ENCODE data around the gene FAM217A. TPM values are rescaled to one million over a fixed set of nuclear protein-coding genes. Genes with fewer than 3 reads are reported as not detected.

The FAM217A gene
- total RNA-seq, 1 donor from 2014 or later, result not detected

DNA sequence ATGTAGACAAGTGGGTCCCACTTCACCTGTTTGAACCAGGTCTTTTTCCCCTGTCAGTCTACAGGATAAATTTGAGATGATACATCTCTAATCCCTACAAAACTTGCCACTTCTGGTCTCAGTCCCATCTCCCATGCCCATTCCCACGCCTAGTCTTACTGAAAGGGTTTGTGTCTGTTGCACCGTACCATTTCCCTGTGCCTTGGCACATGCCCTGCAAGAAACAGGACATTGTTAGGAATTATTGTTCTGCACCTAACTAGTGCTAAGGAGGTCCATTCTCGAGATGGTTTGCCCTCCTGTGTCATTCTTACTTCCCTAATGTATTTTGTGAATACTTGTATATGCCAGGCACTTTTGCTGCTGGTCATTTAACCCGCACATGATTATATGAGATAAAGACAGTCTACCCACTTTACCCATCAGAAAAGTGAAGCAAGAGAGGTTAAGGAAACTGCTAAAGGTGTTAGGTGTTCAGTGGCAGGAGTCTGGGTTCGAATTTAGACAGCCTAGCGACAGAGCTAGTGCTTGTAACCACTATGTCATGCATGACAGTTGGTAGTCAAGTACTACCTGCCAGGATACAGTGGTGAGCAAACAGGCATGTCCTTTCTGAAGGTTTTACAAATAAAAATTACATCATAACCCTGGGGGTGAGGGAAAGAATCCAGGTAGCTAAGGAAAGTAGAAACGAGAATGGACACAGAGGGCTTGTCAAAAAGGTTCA, 12.7 kb downstream of the FAM217A start:
- DNase-seq (ENCODE audit: low spot score, unreplicated experiment), result no peak
- no peaks in the 10 kb centered on the region for H3K27me3 Mint-ChIP-seq
- H3K27ac Mint-ChIP-seq, result no peak overlapping the region
- TF ChIP-seq CTCF (IDR thresholded peaks at IDR 0.05; ENCODE audit: unreplicated experiment), result no peak
- peaks cover 8% of the 10 kb centered on the region for H3K36me3 Mint-ChIP-seq (ENCODE audit: insufficient read depth)
- no peaks in the 10 kb centered on the region for H3K9me3 Mint-ChIP-seq (ENCODE audit: low read depth)
- H3K4me1 Mint-ChIP-seq (ENCODE audit: low read depth), result peaks cover 6% of the 10 kb centered on the region
- no peak overlapping the region for H3K4me3 Mint-ChIP-seq (ENCODE audit: low read depth)

DNA sequence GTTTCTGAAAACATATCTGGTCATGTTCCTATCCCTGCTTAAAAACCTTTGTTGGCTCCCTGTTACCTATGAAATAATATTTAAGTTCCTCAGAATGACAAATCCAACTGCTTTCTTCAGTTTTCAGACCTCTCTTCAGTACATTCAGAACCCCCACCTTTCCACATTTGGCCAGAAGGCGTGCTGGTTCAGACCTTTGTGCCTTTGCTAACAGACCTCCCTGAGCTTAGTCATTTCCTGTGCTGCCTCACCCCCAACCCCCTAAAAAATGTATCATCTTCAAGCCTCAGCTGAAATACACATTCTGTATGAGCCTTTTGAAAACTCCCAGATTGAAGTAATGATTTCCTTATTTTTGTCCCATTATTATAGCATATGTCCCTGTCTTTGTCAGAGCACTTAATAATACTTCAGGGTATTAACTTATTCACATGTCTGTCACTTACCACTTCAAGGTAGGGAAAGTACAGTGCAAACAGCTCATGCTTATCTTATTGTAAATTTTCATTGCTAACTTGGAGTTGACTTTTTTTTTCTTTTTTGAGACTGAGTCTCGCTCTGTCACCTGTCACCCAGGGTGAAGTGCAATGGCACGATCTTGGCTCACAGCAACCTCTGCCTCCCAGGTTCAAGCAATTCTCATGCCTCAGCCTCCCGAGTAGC, 19.7 kb downstream of the FAM217A start:
- Mint-ChIP-seq H3K27me3 (no peaks in the 10 kb centered on the region), H3K9me3 (ENCODE audit: low read depth) (no peaks in the 10 kb centered on the region), H3K36me3 (ENCODE audit: insufficient read depth) (peaks cover 21% of the 10 kb centered on the region), H3K4me3 (ENCODE audit: low read depth) (no peak overlapping the region), H3K27ac (peak overlapping the region; percentile 55), H3K4me1 (ENCODE audit: low read depth) (no peaks in the 10 kb centered on the region)
- TF ChIP-seq CTCF (IDR thresholded peaks at IDR 0.05; ENCODE audit: unreplicated experiment), result no peak
- no peak for DNase-seq (ENCODE audit: low spot score, unreplicated experiment)

- Mint-ChIP-seq H3K36me3 (ENCODE audit: insufficient read depth) (peaks cover 26% of the 10 kb centered on the region), H3K27ac (no peak overlapping the region), H3K9me3 (ENCODE audit: low read depth) (no peaks in the 10 kb centered on the region), H3K4me1 (ENCODE audit: low read depth) (no peaks in the 10 kb centered on the region), H3K4me3 (ENCODE audit: low read depth) (no peak overlapping the region), H3K27me3 (no peaks in the 10 kb centered on the region)
- DNase-seq (ENCODE audit: low spot score, unreplicated experiment), result no peak
- no peak for TF ChIP-seq CTCF (IDR thresholded peaks at IDR 0.05; ENCODE audit: unreplicated experiment)
Observed at GRCh38 chr6:4057036-4057435, 21.9 kb downstream of the FAM217A start.

DNA sequence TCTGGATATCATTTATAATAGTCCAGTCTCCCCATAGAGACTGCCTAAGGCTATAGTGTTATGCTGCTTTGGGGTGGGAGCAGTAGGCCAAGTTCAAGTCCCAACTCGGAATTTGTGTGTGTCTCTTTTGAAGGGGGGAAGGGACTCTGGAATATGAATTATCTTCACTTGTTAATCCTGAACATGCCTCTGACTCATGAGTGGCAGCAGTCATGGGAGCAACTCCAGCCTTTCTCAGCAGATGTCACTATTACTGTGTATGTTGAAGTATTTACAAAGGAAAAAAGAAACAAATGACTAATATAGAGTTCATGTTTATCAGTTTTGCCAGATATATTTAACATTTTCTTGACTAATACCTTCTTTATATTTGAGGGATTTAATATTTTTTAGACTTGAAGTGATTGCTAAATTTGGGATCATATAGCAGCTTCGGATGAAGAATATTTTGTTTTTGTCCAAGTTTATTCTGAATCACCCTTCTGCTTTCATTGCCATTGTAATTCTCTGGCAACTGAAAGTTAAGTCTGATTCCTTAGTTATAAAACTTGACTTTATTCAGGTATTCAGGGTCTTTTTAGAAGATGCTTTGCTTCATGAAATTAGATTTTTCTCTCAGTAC, 23.4 kb downstream of the FAM217A start:
- Mint-ChIP-seq H3K4me1 (ENCODE audit: low read depth) (no peaks in the 10 kb centered on the region), H3K9me3 (ENCODE audit: low read depth) (no peaks in the 10 kb centered on the region), H3K4me3 (ENCODE audit: low read depth) (no peak overlapping the region), H3K36me3 (ENCODE audit: insufficient read depth) (peaks cover 26% of the 10 kb centered on the region), H3K27me3 (no peaks in the 10 kb centered on the region), H3K27ac (no peak overlapping the region)
- DNase-seq (ENCODE audit: low spot score, unreplicated experiment), result no peak
- TF ChIP-seq CTCF (IDR thresholded peaks at IDR 0.05; ENCODE audit: unreplicated experiment), result peak; percentile 55

GRCh38 chr6:4049246-4049645, 29.7 kb downstream of the FAM217A start:
- DNase-seq (ENCODE audit: low spot score, unreplicated experiment), result no peak
- peaks cover 35% of the 10 kb centered on the region for H3K36me3 Mint-ChIP-seq (ENCODE audit: insufficient read depth)
- H3K27ac Mint-ChIP-seq, result no peak overlapping the region
- H3K27me3 Mint-ChIP-seq, result no peaks in the 10 kb centered on the region
- no peaks in the 10 kb centered on the region for H3K4me1 Mint-ChIP-seq (ENCODE audit: low read depth)
- no peak for TF ChIP-seq CTCF (IDR thresholded peaks at IDR 0.05; ENCODE audit: unreplicated experiment)
- no peak overlapping the region for H3K4me3 Mint-ChIP-seq (ENCODE audit: low read depth)
- H3K9me3 Mint-ChIP-seq (ENCODE audit: low read depth), result no peaks in the 10 kb centered on the region
